H1 (cell line): ENCODE results near the gene ELOVL5. TPM values are rescaled to one million over a fixed set of nuclear protein-coding genes. Genes with fewer than 3 reads are reported as not detected.

Source experiments
- CTCF ChIA-PET: fragments of 300-600 bp; sonication (Branson Sonifier 250); formaldehyde crosslinking; loops from one replicate; lab custom pipeline; 2021; ENCODE audit not compliant: partially characterized antibody; lab: Charles Lee
- POLR2A ChIA-PET: fragments of 300-600 bp; sonication (Branson Sonifier 250); formaldehyde crosslinking; loops from one replicate; lab custom pipeline; 2021; ENCODE audit warnings: inconsistent platforms; ENCODE audit not compliant: partially characterized antibody; lab: Charles Lee
- DNase-seq, 2 experiments: peaks; one replicate each; pipeline versions ENCODE4 v3.0.0 to v3.0.0-alpha.2; 2010 to 2022; ENCODE audit warnings: low spot score in 2 of 2, low read depth in 1 of 2, mixed read lengths in 1 of 2
- FAIRE-seq: peaks from 2 replicates; lab custom pipeline; 2011; peaks lifted over from hg19 to GRCh38; lab: Jason Lieb, UNC
- H2AFZ ChIP-seq: 2 replicates; pipeline ENCODE4 v1.8.1; 2012; ENCODE audit warnings: low read length, inconsistent platforms
- H2AK5ac ChIP-seq: 2 replicates; pipeline ENCODE4 v1.6.1; 2013; ENCODE audit warnings: low read depth, low read length
- H2BK120ac ChIP-seq: replicated peaks from 2 replicates; pipeline ENCODE3; 2013; ENCODE audit warnings: low read depth, low read length, inconsistent platforms
- H2BK12ac ChIP-seq: 2 replicates; pipeline ENCODE4 v1.6.1; 2013; ENCODE audit warnings: low read depth, low read length
- H2BK15ac ChIP-seq: 2 replicates; pipeline ENCODE4 v1.6.1; 2013; ENCODE audit warnings: low read length
- H2BK20ac ChIP-seq: 2 replicates; pipeline ENCODE4 v1.6.1; 2013; ENCODE audit warnings: low read length
- H2BK5ac ChIP-seq: 2 replicates; pipeline ENCODE4 v1.6.1; 2013; ENCODE audit warnings: low read depth, low read length
- H3K14ac ChIP-seq: 2 replicates; pipeline ENCODE4 v1.6.1; 2013; ENCODE audit warnings: inconsistent platforms; ENCODE audit not compliant: insufficient read length
- H3K18ac ChIP-seq: 2 replicates; pipeline ENCODE4 v1.6.1; 2013; ENCODE audit warnings: low read length; ENCODE audit errors: extremely low read depth
- H3K23ac ChIP-seq: 2 replicates; pipeline ENCODE4 v1.6.1; 2013; ENCODE audit warnings: inconsistent platforms; ENCODE audit not compliant: insufficient read length
- H3K23me2 ChIP-seq: 2 replicates; pipeline ENCODE4 v1.6.1; 2013; ENCODE audit warnings: low read depth, low read length
- H3K27ac ChIP-seq: 2 replicates; pipeline ENCODE4 v1.6.1; 2011; ENCODE audit warnings: low read depth, low read length, inconsistent platforms
- H3K27me3 ChIP-seq, 4 experiments: replicated peaks in 1 of 4; 1 replicate in 1 of 4; 2 replicates in 3 of 4; pipeline versions ENCODE4 v1.6.1 to v1.8.1; 2011 to 2013; ENCODE audit warnings: low read length in 3 of 4, mild to moderate bottlenecking in 3 of 4, inconsistent platforms in 2 of 4, mixed read lengths in 2 of 4, moderate library complexity in 1 of 4; ENCODE audit not compliant: control insufficient read depth in 3 of 4, insufficient read depth in 3 of 4; ENCODE audit errors: extremely low read depth in 1 of 4
- H3K36me3 ChIP-seq, 4 experiments: 2 replicates each; pipeline versions ENCODE4 v1.6.1 to v1.8.1; 2011 to 2013; ENCODE audit warnings: mild to moderate bottlenecking in 4 of 4, low read length in 3 of 4, moderate library complexity in 2 of 4, control low read depth in 1 of 4, inconsistent platforms in 1 of 4; ENCODE audit not compliant: insufficient read depth in 4 of 4, control insufficient read depth in 2 of 4
- H3K4ac ChIP-seq: replicated peaks from 2 replicates; pipeline ENCODE3; 2013; ENCODE audit warnings: low read length, low read depth, mixed read lengths, inconsistent platforms; ENCODE audit not compliant: insufficient read length
- H3K4me1 ChIP-seq, 4 experiments: replicated peaks in 1 of 4; 1 replicate in 1 of 4; 2 replicates in 3 of 4; pipeline versions ENCODE4 v1.6.1 to v1.8.1; 2011 to 2013; ENCODE audit warnings: low read length in 3 of 4, inconsistent platforms in 2 of 4, mixed read lengths in 1 of 4; ENCODE audit not compliant: insufficient read depth in 4 of 4, control insufficient read depth in 3 of 4
- H3K4me2 ChIP-seq, 2 experiments: 2 replicates each; pipeline versions ENCODE4 v1.6.1 to v1.8.1; 2011 to 2013; ENCODE audit warnings: low read depth in 2 of 2, low read length in 2 of 2, control low read depth in 1 of 2, inconsistent platforms in 1 of 2, mild to moderate bottlenecking in 1 of 2; ENCODE audit not compliant: insufficient read depth in 1 of 2
- H3K4me3 ChIP-seq, 4 experiments: fragments of 200-600, 300-600 bp in 1 of 4; sonication (generic), shearing (Covaris generic), sonication (Bioruptor Twin) in 1 of 4; 2 replicates each; pipeline versions ENCODE4 v1.5.1 to v1.8.1; 2011 to 2016; ENCODE audit warnings: low read length in 4 of 4, low read depth in 3 of 4, control low read depth in 2 of 4, inconsistent platforms in 2 of 4, mild to moderate bottlenecking in 2 of 4, mixed read lengths in 1 of 4, moderate library complexity in 1 of 4; ENCODE audit not compliant: insufficient read depth in 2 of 4; ENCODE audit errors: extremely low read depth in 1 of 4
- H3K56ac ChIP-seq: replicated peaks from 2 replicates; pipeline ENCODE3; 2013; ENCODE audit warnings: low read depth, mild to moderate bottlenecking, mixed read lengths, low read length, inconsistent platforms; ENCODE audit not compliant: insufficient read length
- H3K79me1 ChIP-seq: 2 replicates; pipeline ENCODE4 v1.6.1; 2013; ENCODE audit warnings: low read depth, low read length, control low read depth
- H3K79me2 ChIP-seq, 2 experiments: 2 replicates each; pipeline versions ENCODE4 v1.6.1 to v1.8.1; 2012 to 2013; ENCODE audit warnings: low read length in 2 of 2, mild to moderate bottlenecking in 2 of 2, inconsistent platforms in 1 of 2; ENCODE audit not compliant: insufficient read depth in 2 of 2, control insufficient read depth in 1 of 2
- H3K9ac ChIP-seq, 4 experiments: replicated peaks in 1 of 4; 1 replicate in 1 of 4; 2 replicates in 3 of 4; pipeline versions ENCODE4 v1.6.1 to v1.8.1; 2011 to 2013; ENCODE audit warnings: low read depth in 3 of 4, low read length in 3 of 4, control low read depth in 2 of 4, mild to moderate bottlenecking in 2 of 4, moderate library complexity in 2 of 4, inconsistent platforms in 1 of 4; ENCODE audit errors: extremely low read depth in 1 of 4
- H3K9me3 ChIP-seq, 2 experiments: 2 replicates each; pipeline versions ENCODE4 v1.6.1 to v1.8.1; 2012 to 2013; ENCODE audit warnings: mild to moderate bottlenecking in 2 of 2, moderate library complexity in 2 of 2, control low read depth in 1 of 2, inconsistent platforms in 1 of 2, low read depth in 1 of 2, low read length in 1 of 2, mixed read lengths in 1 of 2; ENCODE audit not compliant: insufficient read depth in 2 of 2
- H4K20me1 ChIP-seq, 2 experiments: replicated peaks in 1 of 2; 2 replicates each; pipeline versions ENCODE3 to v1.8.1; 2011 to 2013; ENCODE audit warnings: inconsistent platforms in 2 of 2, low read length in 2 of 2, mild to moderate bottlenecking in 1 of 2; ENCODE audit not compliant: insufficient read depth in 2 of 2, control insufficient read depth in 1 of 2
- H4K5ac ChIP-seq: 2 replicates; pipeline ENCODE4 v1.6.1; 2013; ENCODE audit warnings: low read length, low read depth, mixed read lengths, inconsistent platforms; ENCODE audit not compliant: insufficient read length
- H4K8ac ChIP-seq: 2 replicates; pipeline ENCODE4 v1.8.0; 2013; ENCODE audit warnings: mild to moderate bottlenecking, moderate library complexity, low read length, inconsistent platforms; ENCODE audit not compliant: insufficient read depth; ENCODE audit errors: extremely low read depth
- H4K91ac ChIP-seq: replicated peaks from 2 replicates; pipeline ENCODE3; 2013; ENCODE audit warnings: low read length, mixed read lengths, inconsistent platforms; ENCODE audit not compliant: insufficient read length
- SP4 ChIP-seq: IDR thresholded peaks from 2 replicates; pipeline ENCODE4 v1.6.1; 2012; ENCODE audit warnings: low read length, inconsistent platforms
- WGBS, 2 experiments: shearing (Covaris generic) in 1 of 2; methylation state at CpG; one replicate each; pipeline versions ENCODE4 v1.1.6 to v1.1.7; 2013 to 2015; ENCODE audit warnings: low lambda C conversion rate in 2 of 2, mixed read lengths in 2 of 2, inconsistent platforms in 1 of 2, low coverage in 1 of 2, missing lambda C conversion rate in 1 of 2; ENCODE audit not compliant: insufficient replicate concordance in 2 of 2, insufficient coverage in 1 of 2, insufficient read length in 1 of 2; ENCODE audit errors: extremely low coverage in 1 of 2, missing lambda C conversion rate in 1 of 2; 5-methylcytosine and 5-hydroxymethylcytosine counted together
- polyA plus RNA-seq, 7 experiments: library from polyadenylated mRNA; depleted of rRNA in 3 of 7; stranded (reverse) in 5 of 7; unstranded in 2 of 7; fragments of >200 nt in 5 of 7; fragments of 200-250 nt in 2 of 7; gene quantifications; 1 replicate in 5 of 7; 2 replicates in 1 of 7; 4 replicates in 1 of 7; pipeline versions ENCODE4 v1.2.1 to v1.2.3, GENCODE V29; 2011 to 2013; ENCODE audit warnings: missing spikeins in 2 of 7, mixed read lengths in 2 of 7
- total RNA-seq: library from RNA; stranded (reverse); fragmentation: NEBNext Ultra II Directional; extraction: Animal tissue kit (Norgen Biotek cat#: 25700); gene quantifications from 2 replicates; pipeline ENCODE4 v1.2.1, GENCODE V29; 2021

ELOVL5 gene
- total and polyA plus RNA-seq, 2 of the 8 experiments (the other 6 are each of a cell fraction or from before 2014, with no cell fraction given): 113 to 156 TPM

- Histone ChIP-seq H2BK5ac (no peak overlapping the region), H4K5ac (no peak overlapping the region), H4K8ac (no peak overlapping the region), H3K4me2 (no peak overlapping the region), H4K91ac (no peak overlapping the region), H3K56ac (no peak overlapping the region), H3K4me1 (no peaks in the 10 kb centered on the region), H2BK120ac (no peak overlapping the region), H3K4ac (no peak overlapping the region), H3K79me2 (peaks cover 0 to 11% of the 10 kb centered on the region in 2 experiments; a peak in 1 of 4 replicates), H2BK12ac (no peak overlapping the region), H3K23ac (no peak overlapping the region), H4K20me1 (peaks cover 3 to 9% of the 10 kb centered on the region in 2 experiments), H3K23me2 (no peaks in the 10 kb centered on the region), H3K4me3 (no peak overlapping the region), H3K27me3 (no peaks in the 10 kb centered on the region), H3K14ac (no peak overlapping the region), H2BK15ac (no peak overlapping the region), H3K9ac (no peak overlapping the region), H3K9me3 (no peaks in the 10 kb centered on the region), H3K18ac (no peak overlapping the region), H3K79me1 (peaks cover 2% of the 10 kb centered on the region), H3K27ac (no peak overlapping the region), H2AK5ac (no peak overlapping the region), H2BK20ac (no peak overlapping the region), H2AFZ (no peak overlapping the region), H3K36me3 (peaks cover 0 to 8% (median 4%) of the 10 kb centered on the region in 4 experiments; a peak in 1 of 8 replicates)
- 88% methylated on average over 2 of the region's 2 CpGs; no CpG with 5 or more reads in 1 of the 2 experiments for WGBS, 2 experiments
- DNase-seq (no peak), FAIRE-seq (no peak)
- ChIA-PET CTCF (interaction anchor here (1.0 to 2.8 kb wide), 2 partner anchors 12 to 178 kb away, joined by 3 to 12 read pairs; no protein-coding TSS in a partner anchor), POLR2A (no interaction called here)
- no peak for TF ChIP-seq SP4
Observed at GRCh38 chr6:53282234-53282633, 66.5 kb downstream of the ELOVL5 start.
